Amniotic stem cell (primary cell): ENCODE results near the gene AOAH.

Experiments used
- DNase-seq: peaks from one replicate; lab custom pipeline; 2025; lab: John Stamatoyannopoulos, UW

Gene AOAH

DNA sequence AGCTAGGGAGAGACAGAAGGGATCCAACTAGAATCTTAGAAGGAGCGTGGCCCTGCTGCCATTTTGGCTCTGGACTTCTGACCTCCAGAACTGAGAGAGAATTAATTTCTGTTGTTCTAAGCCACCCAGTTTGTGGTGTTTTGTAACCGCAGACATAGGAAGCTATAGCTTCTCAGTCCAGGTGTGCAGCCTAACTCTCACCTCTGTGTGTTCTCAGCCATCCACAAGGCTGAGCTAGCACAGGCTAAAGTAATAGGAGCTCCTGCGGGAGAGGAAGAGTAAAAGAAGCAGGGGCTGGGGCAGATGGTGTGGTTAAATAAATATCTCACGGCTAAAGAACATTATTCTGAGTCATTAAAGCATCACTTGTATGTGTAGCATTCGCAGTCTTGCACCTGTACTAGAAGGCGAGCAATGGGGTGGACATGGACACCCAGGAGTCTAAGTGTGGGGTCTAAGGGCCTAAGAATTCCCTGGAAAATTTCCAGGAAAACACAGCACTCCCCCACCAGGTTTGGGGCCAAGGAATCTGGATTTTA, 94.1 kb downstream of the AOAH start:
- DNase-seq = no peak

DNA sequence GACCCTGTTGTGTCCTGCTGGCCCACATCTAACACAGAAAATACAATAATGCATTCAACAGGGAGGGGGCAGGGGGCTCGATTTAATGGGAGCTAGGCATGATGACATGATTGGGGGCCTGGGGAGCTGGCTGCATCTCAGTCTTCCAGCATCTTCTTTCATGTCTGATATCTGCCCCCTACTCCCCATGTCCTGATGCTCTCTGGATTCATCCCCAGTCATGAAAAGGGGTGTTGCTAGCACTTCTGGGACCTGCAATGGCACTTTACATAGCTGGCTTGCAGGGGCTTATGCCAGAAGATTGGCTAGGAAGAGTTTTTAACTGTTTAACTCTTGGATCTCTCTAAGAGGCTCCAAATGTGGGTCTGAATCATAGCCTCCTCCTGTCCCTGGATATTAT, 94.9 kb downstream of the AOAH start:
- DNase-seq = no peak

DNA sequence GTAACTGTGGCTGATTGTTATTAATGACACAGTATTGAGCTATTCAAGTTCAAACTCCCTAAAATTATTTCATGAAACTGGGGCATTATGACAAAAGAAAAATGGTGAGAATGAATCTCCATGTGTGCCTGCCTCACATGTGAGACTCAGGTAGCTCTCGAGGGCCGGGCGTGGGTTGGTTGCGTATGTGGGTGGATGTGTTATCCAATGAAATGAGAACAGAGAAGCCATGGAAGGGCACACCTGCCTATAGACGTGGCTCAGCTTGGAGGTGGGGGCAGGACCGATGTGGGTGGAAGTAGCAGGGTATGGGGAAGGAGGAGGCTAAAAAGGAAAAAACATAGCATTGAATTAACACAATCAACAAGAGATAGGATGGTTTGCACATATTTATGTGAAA, 96.5 kb downstream of the AOAH start:
- no peak for DNase-seq

DNA sequence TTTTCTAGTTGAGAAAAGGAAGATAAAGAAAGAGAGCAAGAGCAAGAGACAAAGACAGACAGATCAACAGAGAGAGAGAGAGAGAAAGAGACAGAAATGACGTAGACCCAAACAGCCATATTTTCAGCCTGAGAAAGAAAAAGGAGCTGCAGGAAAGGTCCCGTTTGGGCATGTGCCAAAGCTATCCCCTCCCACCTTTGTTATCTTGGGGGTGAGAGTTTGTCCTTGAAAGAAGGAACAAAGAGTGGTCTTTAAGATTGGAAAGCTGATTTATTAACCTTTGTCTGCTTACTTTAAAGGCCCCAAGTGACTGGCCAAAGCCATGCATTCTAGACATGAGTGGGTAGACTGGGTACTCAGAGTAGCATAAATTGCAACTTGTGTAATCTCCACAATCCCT, 98.2 kb downstream of the AOAH start:
- no peak for DNase-seq

DNA sequence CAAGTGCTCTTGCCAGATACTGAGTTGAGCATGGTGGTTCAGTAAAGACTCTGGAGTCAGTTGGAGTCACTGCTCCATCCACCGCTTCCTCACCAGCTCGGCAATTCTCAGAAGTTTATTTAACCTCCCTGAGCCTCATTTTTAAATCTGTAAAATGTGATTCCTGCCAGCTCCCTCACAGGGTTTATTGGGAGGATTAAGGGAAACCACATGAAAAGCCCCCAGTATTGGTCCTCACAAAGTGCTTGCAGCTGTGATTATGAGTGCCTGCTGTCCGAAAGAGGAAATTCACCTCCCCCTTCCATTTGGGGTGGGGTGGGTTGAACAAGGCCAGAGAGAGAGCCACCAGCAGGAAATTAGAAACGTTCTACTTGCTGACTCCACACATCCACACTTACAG, 99.0 kb downstream of the AOAH start:
- no peak for DNase-seq

DNA sequence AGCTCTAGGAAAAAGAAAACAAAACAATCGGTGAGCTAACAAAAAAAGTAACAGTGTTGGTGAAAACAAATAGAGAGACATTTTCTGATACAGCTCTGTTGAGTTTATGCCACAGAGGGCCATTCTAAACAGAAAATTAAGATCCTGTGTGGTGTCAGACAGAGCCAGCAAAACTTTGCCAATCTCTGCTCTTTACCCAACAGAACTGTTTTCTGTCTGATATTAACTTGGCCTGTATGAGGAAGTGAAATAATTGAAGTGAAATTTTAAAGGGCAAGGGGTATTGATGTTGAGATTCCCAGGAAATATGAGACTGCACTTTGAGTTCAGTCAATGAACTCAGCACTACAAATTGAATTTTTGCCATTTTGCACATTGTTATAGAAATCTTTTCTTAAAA, 101.0 kb downstream of the AOAH start:
- DNase-seq = no peak

DNA sequence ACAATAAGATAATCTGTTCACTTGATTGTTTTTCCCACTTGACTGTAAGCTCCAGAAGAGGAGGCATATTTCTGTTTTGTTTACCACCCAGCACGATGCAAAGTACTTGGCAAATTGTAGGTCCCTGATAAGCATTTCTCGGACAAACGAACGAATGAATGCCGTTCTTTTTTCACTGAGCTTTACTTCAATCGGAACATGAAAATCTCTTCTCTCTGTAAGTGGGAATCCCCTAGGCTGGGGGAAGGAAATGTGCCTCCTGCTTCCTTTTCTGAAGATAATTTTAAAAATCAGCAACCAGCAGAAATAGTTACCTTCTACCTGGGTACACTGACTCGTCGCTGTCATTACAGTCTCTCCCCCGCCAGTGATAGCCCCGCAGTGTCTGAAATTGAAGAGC, 102.9 kb downstream of the AOAH start:
- no peak for DNase-seq

DNA sequence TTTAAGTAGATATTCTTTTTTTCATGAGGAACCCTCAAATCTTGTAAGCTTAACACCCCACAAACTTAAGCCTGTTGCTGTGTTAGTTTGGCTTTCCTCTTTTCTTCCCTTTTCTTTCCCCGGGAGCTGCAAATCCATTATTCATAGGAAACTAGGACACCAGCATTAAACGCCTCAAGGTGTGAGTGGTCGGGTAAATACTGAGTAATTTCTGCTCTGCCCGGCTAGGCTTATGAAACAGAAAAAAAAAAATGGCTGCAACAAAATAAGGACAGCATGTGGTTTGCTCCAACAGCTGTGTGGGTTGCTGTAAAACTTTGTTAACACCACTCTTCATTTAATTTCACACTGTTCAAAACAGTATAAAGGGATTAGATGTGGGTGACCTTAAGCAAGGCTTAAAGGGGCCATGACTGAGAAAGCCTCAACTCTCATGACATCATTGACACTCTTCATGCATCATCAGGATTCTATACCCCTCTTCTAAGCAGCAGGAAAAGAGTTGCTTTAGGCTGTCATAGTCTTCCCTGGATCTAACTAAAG, 104.1 kb downstream of the AOAH start:
- DNase-seq = no peak

DNA sequence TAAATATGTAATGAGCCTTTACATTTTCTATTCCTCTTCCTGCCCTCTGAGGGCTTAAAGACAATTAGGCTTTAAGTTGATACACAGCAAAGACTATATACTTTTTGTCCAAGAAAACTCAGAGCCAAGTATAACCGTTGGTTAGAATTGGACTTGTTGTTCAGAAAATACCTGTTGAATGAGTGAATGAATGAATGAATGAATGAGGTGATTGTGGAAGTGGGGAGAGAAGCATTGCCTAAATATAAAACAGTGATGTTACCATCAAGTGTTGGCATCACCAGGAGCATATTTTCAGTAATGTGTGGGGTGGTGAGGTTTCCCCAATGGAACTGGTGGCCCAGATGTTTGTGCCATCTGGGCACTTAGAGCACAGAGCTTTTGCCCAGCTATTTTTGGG, 106.9 kb downstream of the AOAH start:
- DNase-seq = no peak

DNA sequence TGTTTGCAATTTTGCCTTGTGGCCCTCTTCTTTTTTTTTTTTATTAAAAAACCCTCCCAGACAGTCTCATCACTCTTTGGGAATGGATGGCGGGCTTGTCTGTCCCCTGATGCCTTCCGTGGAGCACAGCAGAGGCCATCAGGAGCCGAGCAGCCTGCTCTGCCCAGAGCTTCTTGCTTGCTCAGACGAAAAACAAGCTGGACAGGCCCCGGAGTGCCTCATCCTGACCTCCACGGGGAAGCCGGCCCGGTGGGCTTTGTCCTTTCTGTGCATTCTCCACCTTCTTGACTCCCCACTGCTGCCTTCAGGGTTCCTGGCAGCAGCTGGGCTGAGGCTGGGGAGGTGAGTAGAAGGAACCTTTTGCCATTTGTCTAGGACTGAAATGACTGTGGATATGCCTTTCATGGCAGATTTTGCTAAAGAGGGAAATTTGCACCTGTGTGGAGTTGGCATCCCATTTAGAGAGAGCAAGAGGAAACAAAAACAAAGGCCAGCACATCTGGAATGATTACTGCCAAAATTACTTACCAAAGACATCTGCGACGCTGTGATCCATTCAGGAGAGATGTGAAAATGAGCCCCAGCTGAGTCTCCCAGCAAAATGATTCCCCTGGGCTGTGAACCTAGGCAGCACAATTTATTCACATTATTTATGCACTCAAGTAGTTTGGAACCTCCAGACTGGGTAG, 108.3 kb downstream of the AOAH start:
- DNase-seq = no peak

DNA sequence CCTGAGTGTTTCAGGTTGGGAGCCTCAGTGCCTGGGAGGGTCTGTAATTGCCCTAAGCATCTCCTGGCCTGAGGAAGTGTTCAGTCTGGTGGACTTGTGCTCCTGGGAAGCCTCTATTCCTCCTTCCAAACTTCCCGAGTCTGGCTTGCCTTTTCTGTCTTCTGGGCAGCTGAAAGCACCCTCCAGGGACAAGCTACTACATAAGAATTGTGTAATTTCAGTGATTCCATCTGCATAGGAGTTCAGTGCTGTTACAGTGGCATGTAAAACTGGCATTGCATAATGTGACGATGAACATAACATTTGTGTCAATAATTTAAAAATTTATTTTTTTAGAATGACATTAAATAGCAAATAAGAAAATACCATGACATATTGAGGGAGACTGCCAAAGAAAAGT, 109.3 kb downstream of the AOAH start:
- DNase-seq = no peak

DNA sequence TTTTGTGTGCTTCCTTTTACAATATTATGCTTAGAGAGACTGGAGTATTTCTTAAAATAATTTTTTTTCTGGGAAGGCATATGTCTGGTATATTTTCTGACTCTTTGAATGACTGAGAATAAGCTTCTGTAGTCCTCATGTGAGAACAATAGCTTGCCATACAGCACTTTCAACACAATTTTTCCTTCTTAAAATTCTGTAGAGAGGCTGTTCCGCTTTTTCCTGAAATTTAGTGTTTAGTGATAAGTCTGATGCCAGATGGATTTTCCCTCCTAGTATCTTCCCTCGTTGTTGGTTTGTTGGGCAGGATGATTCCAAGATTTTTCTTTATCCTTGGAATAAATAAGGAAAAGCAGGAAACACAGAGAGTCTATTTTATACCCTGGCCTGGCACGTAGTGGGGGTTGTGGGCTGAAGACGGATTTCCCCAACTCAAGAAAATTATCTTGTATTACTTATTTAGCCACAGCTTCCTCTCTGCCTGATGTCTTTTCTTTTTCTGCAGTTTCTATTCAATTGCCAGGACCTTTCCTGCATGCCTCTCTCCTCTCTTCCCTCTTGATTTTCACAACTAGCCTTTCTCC, 111.2 kb downstream of the AOAH start:
- DNase-seq = no peak

DNA sequence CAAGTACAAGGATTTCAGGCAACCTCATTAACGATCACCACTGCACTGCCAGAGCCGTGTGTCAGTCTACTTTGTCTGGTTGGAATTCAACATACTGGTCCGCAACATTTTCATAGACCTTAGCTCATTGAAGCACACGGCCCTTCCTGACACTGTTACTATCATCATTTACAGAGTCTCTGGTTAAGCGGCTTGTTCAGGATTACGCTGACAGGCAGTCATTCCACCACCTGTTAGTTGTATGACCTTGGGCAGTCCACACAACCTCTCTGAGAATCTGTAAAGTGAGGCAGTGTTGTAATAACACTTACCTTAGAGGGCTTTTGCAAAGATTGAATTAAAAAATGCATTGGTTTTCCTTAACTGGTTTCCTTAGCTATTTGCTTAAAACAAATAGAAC, 112.6 kb downstream of the AOAH start:
- DNase-seq = no peak

DNA sequence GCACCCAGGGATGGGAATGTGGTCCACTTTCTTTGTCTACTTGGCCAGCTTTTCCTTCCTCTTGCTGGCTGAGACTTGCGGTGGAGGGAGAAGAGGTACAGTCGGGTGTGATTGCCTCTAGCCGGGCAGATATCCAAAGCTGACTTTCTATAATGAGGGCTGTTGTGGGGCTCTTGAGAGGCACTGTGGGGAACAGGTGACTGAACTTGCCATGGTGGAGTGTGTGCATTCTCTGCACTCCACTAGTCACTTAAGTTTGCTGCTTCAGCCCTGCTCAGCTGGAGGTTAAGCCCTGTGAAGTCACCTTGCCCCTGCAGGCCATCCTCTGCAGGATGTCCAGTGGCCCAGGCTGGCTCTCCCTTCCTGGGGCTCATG, 116.6 kb downstream of the AOAH start:
- DNase-seq = no peak

DNA sequence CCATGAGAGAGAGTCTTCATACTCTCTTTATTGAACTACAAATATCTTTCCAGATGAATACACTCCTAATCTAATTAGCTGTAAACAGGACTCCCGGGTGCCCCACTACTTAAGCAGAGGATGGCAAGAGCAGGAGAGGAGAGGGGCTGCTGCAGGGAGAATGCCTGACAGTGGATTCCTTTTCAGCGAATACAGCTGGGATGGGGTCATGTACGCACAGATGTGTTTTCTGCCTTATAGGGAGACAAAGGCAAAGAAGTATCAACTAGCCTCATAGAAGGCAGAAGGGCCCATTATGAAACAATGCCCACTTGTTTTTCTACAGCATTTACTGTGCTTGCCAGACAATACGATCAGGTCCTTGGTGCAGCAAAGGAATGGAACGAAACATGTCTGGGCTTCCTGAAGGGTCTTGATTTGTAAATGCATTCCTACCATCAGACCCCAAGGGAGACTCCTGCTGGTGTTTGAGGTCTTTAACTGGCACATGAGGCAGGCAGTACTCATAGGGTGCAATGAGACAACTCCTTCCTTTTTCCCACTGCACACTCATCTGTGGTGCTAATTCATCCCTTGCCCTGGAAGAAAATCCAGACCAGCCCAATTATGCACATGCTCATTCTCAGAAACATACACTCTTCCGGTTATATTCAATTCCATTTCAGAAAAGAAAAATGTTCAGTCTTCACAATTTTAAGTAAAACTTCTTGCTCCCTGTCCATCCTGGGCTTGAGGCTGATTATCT, 117.1 kb downstream of the AOAH start:
- no peak for DNase-seq

DNA sequence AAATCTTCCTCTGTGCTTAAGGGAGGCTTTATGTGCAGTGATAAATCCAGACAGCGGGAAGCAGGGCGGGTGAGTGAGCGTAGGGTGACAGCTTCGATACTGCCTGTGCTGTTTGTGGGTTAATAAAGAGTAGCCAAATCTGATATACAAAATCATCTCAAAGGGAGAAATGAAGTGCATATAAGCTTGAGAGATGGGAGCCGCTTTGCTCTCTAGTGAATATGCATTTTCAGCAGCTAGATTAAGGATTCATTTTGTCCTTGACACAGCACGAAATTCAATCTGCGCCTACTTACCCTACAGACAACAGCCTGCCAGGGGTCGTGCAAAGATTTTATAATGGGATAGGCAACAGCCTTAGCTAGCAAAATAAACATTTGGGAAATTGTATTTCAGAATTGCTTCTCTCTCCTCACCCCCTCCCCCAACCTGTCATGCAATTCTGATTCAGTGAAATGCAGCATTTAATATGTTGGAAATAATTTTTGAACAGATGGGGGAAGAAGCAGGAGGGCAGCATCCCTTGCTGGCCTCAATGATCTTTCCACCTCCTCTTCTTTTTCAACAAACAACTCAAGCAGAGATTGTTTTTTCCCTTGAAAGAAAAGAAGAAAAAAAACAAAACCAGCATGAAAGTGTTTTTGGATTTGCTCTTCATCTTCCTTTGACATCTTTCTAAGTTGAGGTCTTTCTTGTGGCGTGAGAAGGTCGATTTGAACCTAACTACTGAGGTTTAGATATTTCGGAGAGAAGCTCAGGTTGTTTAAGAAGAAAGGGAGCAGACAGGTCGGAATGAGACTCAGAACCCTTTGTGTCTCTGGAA, 117.9 kb downstream of the AOAH start:
- no peak for DNase-seq

DNA sequence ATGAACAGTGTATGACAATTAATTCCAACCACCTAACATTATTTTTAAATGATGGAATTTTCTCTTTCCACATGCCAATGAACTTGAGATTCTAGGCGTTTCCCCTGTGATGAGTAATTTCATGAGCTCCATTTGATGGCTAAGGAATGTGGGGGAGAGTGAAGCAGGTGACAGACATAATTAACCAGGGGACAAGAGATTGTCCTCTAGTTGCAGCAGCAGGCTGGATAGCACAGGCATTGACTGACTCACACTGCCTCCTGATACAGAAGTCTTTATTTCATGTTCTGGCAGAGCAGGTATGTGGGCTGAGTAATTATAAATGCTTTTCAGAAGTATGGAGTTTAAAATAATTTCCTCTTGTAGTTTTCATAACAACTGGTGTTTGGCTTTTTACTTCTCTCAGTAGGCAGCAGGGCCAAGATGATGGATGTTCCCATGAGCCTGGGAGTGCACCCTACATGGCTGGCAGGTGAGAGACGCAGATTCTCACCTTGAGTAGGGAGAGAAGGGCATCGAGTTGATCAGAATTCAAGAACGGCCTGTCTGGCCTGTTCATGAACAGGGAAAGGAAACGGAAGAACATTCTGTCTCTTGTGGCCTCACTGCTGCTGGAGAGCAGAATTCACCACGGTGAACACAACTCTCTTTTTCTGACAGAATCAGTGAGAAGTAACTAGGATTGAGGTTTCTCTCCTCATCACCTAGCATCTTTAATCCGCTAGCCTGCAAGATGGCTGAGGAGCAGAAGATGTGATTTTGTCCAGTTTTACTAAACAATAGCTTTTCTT, 118.8 kb downstream of the AOAH start:
- DNase-seq = no peak

DNA sequence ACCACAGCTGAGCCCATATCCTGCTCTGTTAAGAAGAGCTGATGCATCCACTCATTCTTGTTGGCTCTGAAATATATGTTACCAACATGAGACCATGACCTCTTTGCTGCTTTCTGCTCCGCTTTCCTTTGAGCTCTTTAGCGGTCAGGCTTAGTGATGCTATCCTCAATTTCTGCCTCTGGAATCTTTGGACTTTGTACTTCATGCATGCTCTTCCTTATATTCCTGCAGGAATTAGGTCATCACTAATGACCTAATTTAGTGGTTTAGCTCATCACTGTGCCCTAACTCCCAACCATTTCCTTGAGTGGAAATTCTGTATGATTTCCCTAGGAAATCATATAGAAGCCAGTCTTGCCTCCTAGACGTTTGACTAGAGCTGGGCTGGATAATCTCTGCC, 119.5 kb downstream of the AOAH start:
- no peak for DNase-seq

DNA sequence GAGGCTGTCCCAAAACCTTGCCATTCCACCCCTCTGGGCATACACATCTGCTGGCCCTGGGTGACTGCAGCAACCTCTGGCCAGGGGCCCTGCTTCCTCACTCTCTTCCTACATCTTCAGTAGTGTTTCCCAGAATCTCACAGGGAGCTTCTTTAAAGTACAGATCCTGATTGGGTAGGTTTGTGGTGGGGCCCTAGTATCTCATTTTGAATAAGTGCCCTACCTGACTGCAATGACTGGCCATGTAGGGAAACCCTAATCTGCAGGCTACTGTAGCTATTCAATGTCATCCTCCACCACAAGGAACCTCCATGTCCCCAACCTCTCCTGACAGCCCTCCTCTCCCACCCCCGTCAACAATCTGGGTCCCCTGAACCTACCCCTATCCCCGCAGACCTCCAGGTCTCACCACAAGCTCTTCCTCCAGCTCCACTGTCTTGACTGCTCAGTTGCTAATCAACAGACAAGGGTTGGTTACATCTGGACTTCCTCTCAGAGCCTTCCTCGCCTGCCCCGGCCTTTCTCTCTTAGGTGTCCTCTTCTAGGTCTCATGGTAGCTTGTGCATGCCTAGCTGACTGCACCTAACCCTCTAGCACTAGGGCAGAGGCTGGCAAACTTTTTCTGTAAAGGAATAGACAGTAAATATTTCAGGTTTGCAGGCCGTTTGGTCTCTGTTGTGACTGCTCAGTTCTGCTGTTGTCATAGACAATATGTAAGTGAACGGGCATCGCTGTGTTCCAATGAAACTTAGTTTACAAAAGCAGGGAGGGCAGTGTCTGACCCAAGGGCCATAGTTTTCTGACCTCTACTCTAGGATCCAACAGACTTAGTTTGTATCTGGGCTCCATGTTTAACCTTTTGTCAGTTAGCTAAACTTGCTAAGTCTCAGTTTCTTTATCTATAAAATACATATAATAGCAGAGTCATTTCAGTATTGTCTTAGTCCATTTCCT, 121.1 kb downstream of the AOAH start:
- no peak for DNase-seq

DNA sequence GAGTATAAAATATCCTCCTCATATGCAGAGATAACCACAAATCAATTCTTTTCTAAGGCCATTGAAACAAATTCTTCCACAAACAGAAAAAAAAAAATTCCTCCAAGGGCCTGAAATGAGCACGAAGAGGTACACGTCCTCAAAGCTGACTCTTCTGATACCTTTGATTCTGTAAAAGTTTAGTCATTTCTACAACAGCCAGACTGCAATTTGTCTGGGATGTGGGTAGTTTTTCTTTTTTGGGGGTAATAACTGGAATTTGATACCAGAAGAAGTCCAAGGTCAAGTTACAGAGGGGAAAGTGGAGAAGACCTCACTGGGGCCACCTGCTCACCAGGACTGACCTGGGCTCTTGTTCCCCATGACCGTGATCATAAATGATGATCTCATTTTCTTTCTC, 121.8 kb downstream of the AOAH start:
- DNase-seq = no peak
